GM06990 (cell line): ENCODE measurements around the gene SEMA3F.

Source experiments
- DNase-seq: peaks from one replicate; pipeline ENCODE4 v3.0.0-alpha.2; 2011; ENCODE audit not compliant: insufficient read length; ENCODE audit errors: extremely low read depth
- H3K27me3 ChIP-seq: replicated peaks from 2 replicates; pipeline ENCODE4 v1.6.0; 2011; ENCODE audit warnings: low read length; ENCODE audit not compliant: control insufficient read depth, insufficient read depth
- H3K36me3 ChIP-seq: 2 replicates; pipeline ENCODE4 v1.5.1; 2011; ENCODE audit warnings: low read length; ENCODE audit not compliant: control insufficient read depth, insufficient read depth
- H3K4me3 ChIP-seq: replicated peaks from 2 replicates; pipeline ENCODE4 v1.5.1; 2011; ENCODE audit warnings: low read depth, mild to moderate bottlenecking, control low read depth, low read length
- CTCF ChIP-seq: IDR thresholded peaks from 2 replicates; pipeline ENCODE4 v1.5.1; 2011; ENCODE audit warnings: low read length, control low read depth, mild to moderate bottlenecking, inconsistent platforms; ENCODE audit not compliant: insufficient read depth, poor library complexity, severe bottlenecking

The SEMA3F gene

GRCh38 chr3:50127251-50127691 lies 27.9 kb upstream of the SEMA3F start:
- Histone ChIP-seq H3K36me3 (no peaks in the 10 kb centered on the region), H3K27me3 (no peaks in the 10 kb centered on the region), H3K4me3 (no peak overlapping the region)
- DNase-seq = no peak
- no peak for TF ChIP-seq CTCF

- no peak for TF ChIP-seq CTCF
- no peaks in the 10 kb centered on the region for H3K36me3 ChIP-seq
- DNase-seq = no peak
- no peak overlapping the region for H3K4me3 ChIP-seq
- no peaks in the 10 kb centered on the region for H3K27me3 ChIP-seq
Observed at GRCh38 chr3:50128001-50128400, 27.1 kb upstream of the SEMA3F start.

- no peak for DNase-seq
- no peak for TF ChIP-seq CTCF
- H3K4me3 ChIP-seq = no peak overlapping the region
- no peaks in the 10 kb centered on the region for H3K36me3 ChIP-seq
- H3K27me3 ChIP-seq = no peaks in the 10 kb centered on the region; the same call in 1 of the 2 replicates
Observed at GRCh38 chr3:50130436-50130835, 24.7 kb upstream of the SEMA3F start.

- no peak for TF ChIP-seq CTCF
- H3K27me3 ChIP-seq = no peaks in the 10 kb centered on the region; the same call in 1 of the 2 replicates
- no peaks in the 10 kb centered on the region for H3K36me3 ChIP-seq
- no peak overlapping the region for H3K4me3 ChIP-seq
- DNase-seq = no peak
Observed at GRCh38 chr3:50132421-50133282, 22.5 kb upstream of the SEMA3F start.

- Histone ChIP-seq H3K36me3 (no peaks in the 10 kb centered on the region), H3K27me3 (no peaks in the 10 kb centered on the region; the same call in 1 of the 2 replicates), H3K4me3 (no peak overlapping the region)
- TF ChIP-seq CTCF = no peak
- no peak for DNase-seq
Observed at GRCh38 chr3:50133283-50133615, 21.9 kb upstream of the SEMA3F start.

GRCh38 chr3:50134367-50134766 lies 20.8 kb upstream of the SEMA3F start:
- no peak for DNase-seq
- Histone ChIP-seq H3K27me3 (no peaks in the 10 kb centered on the region; the same call in 1 of the 2 replicates), H3K4me3 (no peak overlapping the region), H3K36me3 (no peaks in the 10 kb centered on the region)
- no peak for TF ChIP-seq CTCF
